ENCODE data around the gene PIGX. TPM values are rescaled to one million over a fixed set of nuclear protein-coding genes. Genes with fewer than 3 reads are reported as not detected.

Gene PIGX
- polyA plus RNA-seq, 1 donor from 2014 or later: 18.0 TPM

- Mint-ChIP-seq H3K36me3 (peaks cover 16% of the 10 kb centered on the region), H3K27me3 (no peaks in the 10 kb centered on the region), H3K9me3 (peaks cover 0 to 7% (median 6%) of the 10 kb centered on the region in 3 donors), H3K27ac (no peak overlapping the region), H3K4me3 (no peak overlapping the region), H3K4me1 (peaks cover 17 to 30% (median 26%) of the 10 kb centered on the region in 3 donors)
These were observed 45.9 kb downstream of the PIGX start for GRCh38 chr3:196757876-196758739.

- Mint-ChIP-seq H3K27me3 (no peaks in the 10 kb centered on the region), H3K36me3 (peaks cover 9% of the 10 kb centered on the region), H3K9me3 (peaks cover 0 to 2% (median 0%) of the 10 kb centered on the region in 3 donors), H3K4me1 (peaks cover 17 to 23% (median 22%) of the 10 kb centered on the region in 3 donors), H3K4me3 (peak overlapping the region in 1 of 4 donors; percentile 47), H3K27ac (peak overlapping the region in 2 of 3 donors; percentile 9 to 23)
These were observed 51.0 kb downstream of the PIGX start for GRCh38 chr3:196763179-196763578.

DNA sequence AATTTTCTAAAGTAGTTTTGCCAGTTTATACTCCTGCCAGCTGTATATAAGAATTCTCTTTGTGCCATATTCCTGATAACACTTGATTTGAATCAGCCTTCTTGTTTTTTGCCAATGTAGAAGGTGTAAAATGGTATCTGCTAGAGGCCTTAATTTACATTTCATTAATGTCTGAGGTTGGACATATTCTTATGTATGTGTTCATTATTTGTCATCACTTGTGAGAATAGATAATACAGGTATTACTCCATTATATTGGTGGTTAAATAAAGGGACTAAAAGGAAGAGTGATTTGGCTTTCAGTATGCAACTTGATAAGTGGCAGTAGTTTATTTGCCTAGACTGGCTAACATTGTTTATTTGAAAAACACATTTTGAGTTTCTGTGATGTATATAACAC lies 53.3 kb downstream of the PIGX start:
- no peaks in the 10 kb centered on the region for H3K27me3 Mint-ChIP-seq
- H3K9me3 Mint-ChIP-seq: peaks cover 0 to 2% (median 0%) of the 10 kb centered on the region in 3 donors
- peaks cover 6% of the 10 kb centered on the region for H3K36me3 Mint-ChIP-seq
- H3K4me1 Mint-ChIP-seq: peaks cover 16 to 21% (median 21%) of the 10 kb centered on the region in 3 donors
- peak overlapping the region in 1 of 4 donors; percentile 23 for H3K4me3 Mint-ChIP-seq
- no peak overlapping the region for H3K27ac Mint-ChIP-seq

- H3K9me3 Mint-ChIP-seq: no peaks in the 10 kb centered on the region
- peak overlapping the region in 2 of 4 donors; percentile 40 to 41 for H3K4me3 Mint-ChIP-seq
- no peaks in the 10 kb centered on the region for H3K27me3 Mint-ChIP-seq
- H3K36me3 Mint-ChIP-seq: peaks cover 6% of the 10 kb centered on the region
- peaks cover 39 to 51% (median 51%) of the 10 kb centered on the region in 3 donors for H3K4me1 Mint-ChIP-seq
- peak overlapping the region in 1 of 3 donors; percentile 65 for H3K27ac Mint-ChIP-seq
These were observed 58.9 kb downstream of the PIGX start for GRCh38 chr3:196771067-196771466.

DNA sequence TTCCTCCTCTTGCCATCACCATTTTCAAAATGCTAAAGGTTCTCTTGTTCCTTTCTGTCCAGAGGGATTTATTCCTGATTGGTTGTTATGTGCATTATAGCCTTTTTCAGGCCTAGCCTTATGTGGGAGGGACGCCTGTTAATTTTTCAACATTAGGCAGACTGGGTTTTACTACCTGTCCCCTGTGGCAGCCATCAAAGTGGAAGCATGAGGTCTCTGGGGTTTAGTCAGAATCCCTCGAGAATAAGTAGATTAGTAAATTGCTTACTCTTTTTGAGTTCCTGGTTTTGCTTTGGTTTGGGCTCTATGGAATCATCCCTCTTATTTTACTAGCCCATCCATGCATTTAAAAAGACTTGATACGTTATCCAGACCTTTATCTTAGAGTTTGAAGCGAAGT lies 59.9 kb downstream of the PIGX start:
- H3K36me3 Mint-ChIP-seq: peaks cover 4% of the 10 kb centered on the region
- H3K27me3 Mint-ChIP-seq: no peaks in the 10 kb centered on the region
- peak overlapping the region in 2 of 3 donors; percentile 6 to 65 for H3K27ac Mint-ChIP-seq
- peak overlapping the region in 2 of 4 donors; percentile 74 to 91 for H3K4me3 Mint-ChIP-seq
- peaks cover 37 to 54% (median 52%) of the 10 kb centered on the region in 3 donors for H3K4me1 Mint-ChIP-seq
- no peaks in the 10 kb centered on the region for H3K9me3 Mint-ChIP-seq

GRCh38 chr3:196772897-196773296 lies 60.7 kb downstream of the PIGX start:
- Mint-ChIP-seq H3K4me1 (peaks cover 37 to 56% (median 56%) of the 10 kb centered on the region in 3 donors), H3K27me3 (no peaks in the 10 kb centered on the region), H3K4me3 (no peak overlapping the region), H3K27ac (no peak overlapping the region), H3K9me3 (no peaks in the 10 kb centered on the region), H3K36me3 (peaks cover 4% of the 10 kb centered on the region)

DNA sequence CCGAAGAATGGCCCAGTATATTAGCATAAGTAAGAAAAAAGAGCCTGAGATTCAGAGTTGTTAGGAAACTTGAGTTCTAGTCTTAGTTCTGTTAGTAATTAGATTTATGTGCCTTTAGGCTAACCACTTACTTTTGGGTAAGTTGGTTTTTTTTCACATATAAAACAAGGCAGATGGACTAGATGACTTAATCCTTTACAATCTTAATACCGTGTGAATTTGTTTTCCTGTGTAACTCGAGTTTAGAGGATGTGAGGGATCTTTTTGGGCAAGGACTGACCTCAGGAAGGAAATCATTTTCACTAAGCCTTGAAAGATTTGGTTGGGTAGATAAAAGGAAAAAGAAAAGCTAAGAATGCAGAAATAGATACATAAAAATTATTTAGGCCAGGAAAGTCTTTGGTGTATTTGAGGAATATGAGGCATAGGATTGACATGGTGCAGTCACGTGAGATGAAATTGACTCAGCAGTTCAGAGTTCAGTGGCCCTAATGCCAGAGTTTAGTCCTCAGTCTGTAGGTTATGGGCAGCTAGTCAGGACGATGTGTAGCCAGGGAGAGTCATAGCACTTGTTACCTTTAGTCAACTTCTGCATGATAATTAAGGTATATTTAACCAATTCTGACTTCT lies 62.1 kb downstream of the PIGX start:
- Mint-ChIP-seq H3K27me3 (no peaks in the 10 kb centered on the region), H3K27ac (peak overlapping the region in 1 of 3 donors; percentile 42), H3K4me1 (peaks cover 43 to 64% (median 60%) of the 10 kb centered on the region in 3 donors), H3K36me3 (peaks cover 4% of the 10 kb centered on the region), H3K4me3 (peak overlapping the region in 2 of 4 donors; percentile 39 to 50), H3K9me3 (no peaks in the 10 kb centered on the region)

DNA sequence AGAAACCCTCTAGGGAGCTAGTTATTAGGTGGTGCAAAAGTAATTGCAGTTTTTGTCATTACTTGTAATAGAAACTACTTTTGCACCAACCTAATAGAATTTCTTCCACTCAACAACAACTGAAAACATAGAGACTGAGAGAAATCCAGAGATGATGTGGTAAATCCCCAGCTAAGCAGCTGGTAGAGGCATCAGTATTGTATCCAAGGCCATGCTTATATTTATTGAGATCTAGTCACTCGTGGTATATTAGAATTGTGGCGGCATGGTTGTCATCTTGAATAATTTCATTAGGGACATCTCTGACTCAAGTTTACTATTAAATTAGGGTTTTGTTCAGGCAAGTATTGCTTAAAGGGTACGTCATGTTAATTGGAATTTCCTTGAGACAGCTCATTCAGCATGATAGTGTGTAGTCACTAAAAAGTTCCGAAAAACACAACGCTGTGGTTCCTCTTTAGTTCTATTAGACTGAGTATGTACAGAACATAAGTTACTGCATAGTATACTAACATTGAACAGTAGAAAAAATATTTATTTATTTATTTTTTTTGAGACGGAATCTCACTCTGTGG lies 62.8 kb downstream of the PIGX start:
- H3K4me3 Mint-ChIP-seq: peak overlapping the region in 2 of 4 donors; percentile 39 to 50
- H3K36me3 Mint-ChIP-seq: peaks cover 6% of the 10 kb centered on the region
- no peaks in the 10 kb centered on the region for H3K27me3 Mint-ChIP-seq
- peaks cover 45 to 64% (median 63%) of the 10 kb centered on the region in 3 donors for H3K4me1 Mint-ChIP-seq
- H3K9me3 Mint-ChIP-seq: no peaks in the 10 kb centered on the region
- peak overlapping the region in 1 of 3 donors; percentile 42 for H3K27ac Mint-ChIP-seq

DNA sequence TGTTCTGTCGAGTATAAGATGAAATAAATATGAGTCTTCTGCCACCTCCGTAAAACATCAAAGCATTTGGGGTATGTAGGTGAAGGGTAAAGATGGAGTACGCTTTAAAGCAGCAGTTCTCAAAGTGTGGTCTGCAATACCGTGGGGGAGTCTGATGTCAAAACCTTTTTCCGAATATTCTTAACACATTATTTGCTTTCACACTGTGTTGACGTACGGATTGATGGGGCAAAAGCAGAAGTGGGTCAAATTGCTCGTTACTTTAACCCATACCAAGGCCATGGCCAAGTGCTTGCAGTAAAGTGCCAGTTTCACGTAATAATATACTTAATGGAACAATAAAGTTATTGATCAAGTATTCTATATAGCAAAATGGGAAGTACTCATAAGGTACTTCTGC lies 63.8 kb downstream of the PIGX start:
- Mint-ChIP-seq H3K27ac (peak overlapping the region in 1 of 3 donors; percentile 20), H3K36me3 (peaks cover 10% of the 10 kb centered on the region), H3K4me3 (no peak overlapping the region), H3K9me3 (no peaks in the 10 kb centered on the region), H3K4me1 (peaks cover 45 to 65% (median 63%) of the 10 kb centered on the region in 3 donors), H3K27me3 (no peaks in the 10 kb centered on the region)

DNA sequence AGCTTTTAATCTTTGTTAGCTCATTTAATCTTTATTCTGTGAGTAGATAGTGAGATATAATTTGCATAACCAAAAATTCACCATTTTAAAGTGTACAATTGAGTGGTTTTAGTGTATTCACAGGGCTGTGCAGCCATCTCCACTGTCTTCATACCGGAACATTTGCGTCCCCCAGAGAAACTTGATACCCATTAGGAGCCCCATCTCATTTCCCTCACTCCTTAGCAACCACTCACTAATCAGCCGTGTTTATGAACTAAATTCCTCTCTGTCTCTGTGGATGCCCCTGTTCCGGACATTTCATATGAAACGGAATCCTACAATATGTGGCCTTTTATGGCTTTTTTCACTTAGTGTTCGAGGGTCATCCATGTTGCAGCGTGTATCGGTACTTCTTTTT lies 65.7 kb downstream of the PIGX start:
- H3K27me3 Mint-ChIP-seq: no peaks in the 10 kb centered on the region
- peak overlapping the region in 1 of 3 donors; percentile 62 for H3K27ac Mint-ChIP-seq
- peaks cover 6% of the 10 kb centered on the region for H3K36me3 Mint-ChIP-seq
- no peaks in the 10 kb centered on the region for H3K9me3 Mint-ChIP-seq
- no peak overlapping the region for H3K4me3 Mint-ChIP-seq
- peaks cover 33 to 48% (median 47%) of the 10 kb centered on the region in 3 donors for H3K4me1 Mint-ChIP-seq

GRCh38 chr3:196778755-196779154 lies 66.6 kb downstream of the PIGX start:
- H3K4me1 Mint-ChIP-seq: peaks cover 33 to 43% (median 41%) of the 10 kb centered on the region in 3 donors
- peaks cover 8% of the 10 kb centered on the region for H3K36me3 Mint-ChIP-seq
- no peaks in the 10 kb centered on the region for H3K9me3 Mint-ChIP-seq
- no peak overlapping the region for H3K4me3 Mint-ChIP-seq
- no peaks in the 10 kb centered on the region for H3K27me3 Mint-ChIP-seq
- H3K27ac Mint-ChIP-seq: peak overlapping the region in 1 of 3 donors; percentile 42

DNA sequence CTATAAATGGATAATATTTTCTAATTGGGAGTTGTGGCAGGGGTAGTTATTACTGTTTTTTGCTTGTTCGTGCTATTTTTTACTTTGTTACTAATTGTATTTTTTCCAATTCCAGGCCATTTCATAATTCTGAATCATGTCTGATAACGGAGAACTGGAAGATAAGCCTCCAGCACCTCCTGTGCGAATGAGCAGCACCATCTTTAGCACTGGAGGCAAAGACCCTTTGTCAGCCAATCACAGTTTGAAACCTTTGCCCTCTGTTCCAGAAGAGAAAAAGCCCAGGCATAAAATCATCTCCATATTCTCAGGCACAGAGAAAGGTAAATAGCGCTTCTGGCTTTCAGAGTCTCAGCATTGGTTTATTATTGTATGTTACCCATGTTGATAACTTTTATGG lies 70.3 kb downstream of the PIGX start:
- no peak overlapping the region for H3K4me3 Mint-ChIP-seq
- H3K27me3 Mint-ChIP-seq: no peaks in the 10 kb centered on the region
- peaks cover 18 to 27% (median 20%) of the 10 kb centered on the region in 3 donors for H3K4me1 Mint-ChIP-seq
- peak overlapping the region in 1 of 3 donors; percentile 2 for H3K27ac Mint-ChIP-seq
- no peaks in the 10 kb centered on the region for H3K9me3 Mint-ChIP-seq
- H3K36me3 Mint-ChIP-seq: peaks cover 12% of the 10 kb centered on the region
